Measurements from ENCODE around the gene GAGE12C.
"Not testable (repeated sequence)": the region's sequence is repeated elsewhere in the genome, so short reads cannot be mapped to it uniquely, and the experiment has no call there.

GAGE12C gene

DNA sequence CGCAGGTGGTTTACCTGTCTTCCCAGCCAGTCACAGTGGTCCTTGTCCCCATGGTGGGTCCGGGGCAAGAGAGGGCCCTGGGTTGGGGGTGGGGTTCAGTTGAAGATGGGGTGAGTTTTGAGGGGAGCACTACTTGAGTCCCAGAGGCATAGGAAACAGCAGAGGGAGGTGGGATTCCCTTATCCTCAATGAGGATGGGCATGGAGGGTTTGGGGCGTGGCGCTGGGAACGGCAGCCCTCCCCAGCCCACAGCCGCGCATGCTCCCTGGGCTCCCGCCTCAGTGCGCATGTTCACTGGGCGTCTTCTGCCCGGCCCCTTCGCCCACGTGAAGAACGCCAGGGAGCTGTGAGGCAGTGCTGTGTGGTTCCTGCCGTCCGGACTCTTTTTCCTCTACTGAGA lies at the start of gene GAGE12C:
Gene GAGE12C, plus strand, starts transcription at position 301 of the 400 bp plus-strand sequence. CDS start 1,155 bp downstream, outside the sequence.
- DNase-seq (ENCODE audit: low read depth in 4 of 4, low spot score in 1 of 4) = not testable (repeated sequence)

- DNase-seq (ENCODE audit: low read depth in 4 of 4, low spot score in 1 of 4) = not testable (repeated sequence)
Measured at GRCh38 chrX:49541433-49541832, 9.5 kb downstream of the GAGE12C start, which contains the start of gene GAGE12D. Gene GAGE12D, plus strand, starts transcription at chrX:49541733. Its CDS starts 1,155 bp downstream, at chrX:49542888.

GRCh38 chrX:49550989-49551388 lies 19.0 kb downstream of the GAGE12C start, which contains the start of gene GAGE12E:
Gene GAGE12E, plus strand, starts transcription at chrX:49551289. Its CDS starts 1,155 bp downstream, at chrX:49552444.
- not testable (repeated sequence) for DNase-seq (ENCODE audit: low read depth in 4 of 4, low spot score in 1 of 4)

GRCh38 chrX:49560542-49560941 lies 28.6 kb downstream of the GAGE12C start, which contains the start of gene GAGE12F:
Gene GAGE12F, plus strand, starts transcription at chrX:49560842. Its CDS starts 1,155 bp downstream, at chrX:49561997.
- not testable (repeated sequence) for DNase-seq (ENCODE audit: low read depth in 4 of 4, low spot score in 1 of 4)

DNA sequence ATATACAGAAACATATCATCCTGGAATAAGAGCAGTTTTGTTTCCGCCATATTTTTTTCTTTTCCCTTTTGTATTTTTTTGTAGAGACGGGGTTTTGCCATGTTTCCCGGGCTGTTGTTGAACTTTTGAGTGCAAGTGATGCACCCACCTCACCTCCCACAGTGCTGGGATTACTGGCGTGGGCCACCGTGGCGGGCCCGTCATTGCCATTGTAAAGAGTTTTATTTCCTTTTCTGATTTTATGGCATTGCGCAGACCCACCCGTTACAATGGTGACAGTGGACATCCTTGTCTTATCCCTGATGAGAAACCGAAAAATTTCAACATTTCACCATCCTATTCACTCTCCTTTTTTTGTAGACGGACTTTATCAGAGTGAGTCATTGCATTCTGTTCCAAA lies 36.8 kb downstream of the GAGE12C start:
- DNase-seq (ENCODE audit: low read depth in 4 of 4, low spot score in 1 of 4) = not testable (repeated sequence)

DNA sequence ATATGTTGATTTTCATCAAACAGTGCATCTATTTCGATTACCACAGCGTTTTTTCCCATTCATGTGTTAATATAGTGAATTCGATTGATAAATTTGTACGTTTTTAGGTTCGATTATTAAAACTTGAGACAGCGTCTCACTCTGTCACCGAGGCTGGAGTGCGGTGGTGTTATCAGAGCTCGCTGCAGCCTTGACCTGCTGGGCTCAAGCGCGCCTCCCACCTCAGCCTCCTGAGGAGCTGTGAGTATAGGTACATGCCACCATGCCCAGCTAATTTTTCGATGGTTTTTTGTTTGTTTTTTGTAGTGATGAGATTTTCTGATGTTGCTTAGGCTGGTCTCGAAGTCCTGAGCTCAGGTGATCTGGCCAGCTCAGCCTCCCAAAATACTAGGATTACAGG lies 37.2 kb downstream of the GAGE12C start:
- not testable (repeated sequence) for DNase-seq (ENCODE audit: low read depth in 4 of 4, low spot score in 1 of 4)

GRCh38 chrX:49570100-49570499 lies 38.1 kb downstream of the GAGE12C start, which contains the start of gene GAGE12G:
Gene GAGE12G, plus strand, starts transcription at chrX:49570400. Its CDS starts 1,155 bp downstream, at chrX:49571555.
- not testable (repeated sequence) for DNase-seq (ENCODE audit: low read depth in 4 of 4, low spot score in 1 of 4)

- DNase-seq (ENCODE audit: low read depth in 4 of 4, low spot score in 1 of 4) = not testable (repeated sequence)
Measured at GRCh38 chrX:49579649-49580048, 47.7 kb downstream of the GAGE12C start, which contains the start of gene GAGE12H. Gene GAGE12H, plus strand, starts transcription at chrX:49579949. Its CDS starts 1,155 bp downstream, at chrX:49581104.
